Measurements from ENCODE around the gene ELOVL1.

The ELOVL1 gene

DNA sequence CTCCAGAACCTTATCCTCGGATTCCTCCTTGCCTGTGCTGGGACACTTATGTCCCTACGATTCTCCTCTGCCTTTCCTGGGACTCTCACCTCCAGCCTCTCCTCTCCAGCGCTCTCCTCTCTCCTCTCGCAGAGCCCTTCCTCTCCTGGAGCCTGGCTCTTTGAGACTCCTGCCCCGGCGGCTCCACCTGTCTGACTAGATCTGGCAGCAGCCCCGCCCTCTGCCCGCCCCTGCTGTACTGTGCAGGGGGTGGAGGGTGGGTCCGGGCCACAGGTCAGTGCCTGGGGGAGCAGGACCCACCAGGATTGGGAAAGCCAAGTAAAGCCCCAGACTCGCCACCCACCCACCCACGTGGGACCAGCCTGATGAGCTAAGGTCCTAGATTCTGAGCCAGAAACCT is 1.6 kb downstream of the ELOVL1 start:
- POLR2A ChIA-PET = interaction anchor here (0.6 to 2.0 kb wide), 2 partner anchors 8 to 76 kb away, joined by 6 to 13 read pairs; partner anchors contain the start of gene CDC20

DNA sequence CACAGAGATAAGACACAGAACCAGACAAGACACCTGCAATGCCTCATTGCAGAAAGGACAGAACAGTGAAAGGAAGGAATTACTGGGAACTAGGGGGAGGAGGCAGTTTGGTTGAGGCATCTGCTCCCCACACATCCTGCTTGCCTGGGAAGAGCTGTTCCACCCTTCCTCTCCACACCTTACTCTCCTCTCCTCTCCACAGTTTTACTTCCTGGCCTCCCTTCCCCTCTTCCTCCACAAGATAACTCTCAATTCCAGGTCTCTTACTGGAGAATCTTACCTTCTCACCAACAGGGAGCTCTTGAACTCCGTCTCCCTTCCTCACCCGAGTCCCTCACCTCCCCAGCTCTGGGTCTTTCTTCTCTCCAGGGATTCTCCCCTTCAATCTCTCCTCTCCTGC is 2.1 kb downstream of the ELOVL1 start:
- TF ChIP-seq, protein P1, sequence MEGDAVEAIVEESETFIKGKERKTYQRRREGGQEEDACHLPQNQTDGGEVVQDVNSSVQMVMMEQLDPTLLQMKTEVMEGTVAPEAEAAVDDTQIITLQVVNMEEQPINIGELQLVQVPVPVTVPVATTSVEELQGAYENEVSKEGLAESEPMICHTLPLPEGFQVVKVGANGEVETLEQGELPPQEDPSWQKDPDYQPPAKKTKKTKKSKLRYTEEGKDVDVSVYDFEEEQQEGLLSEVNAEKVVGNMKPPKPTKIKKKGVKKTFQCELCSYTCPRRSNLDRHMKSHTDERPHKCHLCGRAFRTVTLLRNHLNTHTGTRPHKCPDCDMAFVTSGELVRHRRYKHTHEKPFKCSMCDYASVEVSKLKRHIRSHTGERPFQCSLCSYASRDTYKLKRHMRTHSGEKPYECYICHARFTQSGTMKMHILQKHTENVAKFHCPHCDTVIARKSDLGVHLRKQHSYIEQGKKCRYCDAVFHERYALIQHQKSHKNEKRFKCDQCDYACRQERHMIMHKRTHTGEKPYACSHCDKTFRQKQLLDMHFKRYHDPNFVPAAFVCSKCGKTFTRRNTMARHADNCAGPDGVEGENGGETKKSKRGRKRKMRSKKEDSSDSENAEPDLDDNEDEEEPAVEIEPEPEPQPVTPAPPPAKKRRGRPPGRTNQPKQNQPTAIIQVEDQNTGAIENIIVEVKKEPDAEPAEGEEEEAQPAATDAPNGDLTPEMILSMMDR (IDR thresholded peaks at IDR 0.05; ENCODE audit: control extremely low read depth, extremely low read depth, low read depth, missing control alignments) = no peak
- POLR2A ChIA-PET = no interaction called here
- CTCF ChIA-PET = no interaction called here
- DNase-seq (ENCODE audit: extremely low spot score) = no peak

More for the DNA sequence above, 1.6 kb downstream of the ELOVL1 start:
- CTCF ChIA-PET = interaction anchor here (2.7 kb wide), 1 partner anchor 8 kb away, joined by 11 read pairs; the partner anchor contains the start of gene CDC20
- TF ChIP-seq, protein P1 (IDR thresholded peaks at IDR 0.05; ENCODE audit: control extremely low read depth, extremely low read depth, low read depth, missing control alignments) = no peak
- DNase-seq (ENCODE audit: extremely low spot score) = no peak

DNA sequence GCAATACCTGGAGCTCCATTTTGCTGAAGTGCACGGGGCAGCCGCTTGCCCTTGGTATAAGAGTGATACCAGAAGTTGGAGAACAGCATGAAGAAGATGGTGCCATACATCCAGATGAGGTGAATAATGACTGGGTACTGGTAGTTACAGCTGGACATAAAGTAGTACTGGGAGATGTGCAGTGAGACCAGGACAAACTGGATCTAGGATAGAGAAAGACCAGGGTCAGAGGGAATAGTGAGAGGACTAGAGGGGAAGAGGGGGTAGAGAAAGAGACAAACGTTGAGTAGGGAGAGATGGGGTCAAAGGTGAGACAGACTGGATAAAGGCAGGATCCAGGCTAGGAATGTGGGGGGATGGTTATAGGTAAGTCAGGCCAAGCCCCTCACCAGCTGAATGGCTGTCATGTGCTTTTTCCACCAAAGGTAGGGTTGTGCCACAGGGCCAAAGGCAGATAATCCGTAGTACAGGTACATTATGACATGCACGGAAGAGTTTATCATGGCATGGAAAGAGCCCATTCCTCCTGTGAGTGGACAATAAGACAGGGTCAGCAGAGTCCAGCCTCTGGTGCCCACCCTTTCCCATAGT is 3.8 kb downstream of the ELOVL1 start:
- no peak for DNase-seq (ENCODE audit: extremely low spot score)
- ChIA-PET CTCF (no interaction called here), POLR2A (no interaction called here)
- TF ChIP-seq, protein P1 (IDR thresholded peaks at IDR 0.05; ENCODE audit: control extremely low read depth, extremely low read depth, low read depth, missing control alignments) = no peak

DNA sequence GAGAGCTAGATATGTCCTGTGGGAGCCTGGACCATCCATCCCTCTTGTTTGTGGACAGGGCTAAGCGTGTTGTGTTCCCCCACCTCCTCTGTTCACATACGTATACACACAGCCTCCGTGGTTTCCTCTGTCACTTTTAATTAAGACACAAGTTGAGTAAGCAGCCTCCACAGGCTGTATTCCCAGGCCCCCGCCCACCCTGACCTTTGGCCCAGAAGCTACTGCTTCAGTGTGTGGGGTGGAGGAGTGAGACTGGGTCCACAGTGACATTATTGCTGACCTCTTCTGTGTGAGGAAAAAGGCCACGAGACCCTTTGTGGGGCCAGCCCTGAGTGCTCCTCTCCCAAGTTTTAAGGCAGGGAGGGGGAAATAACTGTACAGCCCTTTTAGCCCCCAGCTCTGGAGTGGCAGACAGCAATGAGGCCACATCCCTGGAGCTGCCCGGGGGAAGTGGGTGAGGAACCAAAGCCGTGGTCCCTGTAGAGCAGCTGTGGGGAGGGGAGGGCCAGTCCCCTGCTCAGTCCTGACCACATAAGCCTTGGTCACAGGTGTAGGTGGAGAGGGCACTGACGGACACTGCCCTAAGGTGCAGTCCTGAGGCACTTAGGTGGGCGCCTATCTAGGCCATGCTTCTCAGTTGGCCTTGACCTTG is 4.4 kb downstream of the ELOVL1 start:
- ChIA-PET CTCF (no interaction called here), POLR2A (no interaction called here)
- TF ChIP-seq, protein P1 (IDR thresholded peaks at IDR 0.05; ENCODE audit: control extremely low read depth, extremely low read depth, low read depth, missing control alignments) = no peak
- no peak for DNase-seq (ENCODE audit: extremely low spot score)

DNA sequence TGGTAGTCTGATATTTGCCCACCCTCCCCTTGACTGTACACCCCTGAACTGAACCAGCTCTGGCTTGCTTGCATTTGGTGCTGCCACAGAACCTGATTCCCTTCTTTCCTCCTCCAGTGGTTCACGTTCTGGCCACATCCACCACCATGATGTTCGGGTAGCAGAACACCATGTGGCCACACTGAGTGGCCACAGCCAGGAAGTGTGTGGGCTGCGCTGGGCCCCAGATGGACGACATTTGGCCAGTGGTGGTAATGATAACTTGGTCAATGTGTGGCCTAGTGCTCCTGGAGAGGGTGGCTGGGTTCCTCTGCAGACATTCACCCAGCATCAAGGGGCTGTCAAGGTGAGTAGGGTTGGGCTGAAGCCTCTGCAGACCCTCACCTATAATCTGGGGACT is 7.2 kb downstream of the ELOVL1 start:
- ChIA-PET CTCF (interaction anchor here (0.8 to 1.0 kb wide), 2 partner anchors 8 to 134 kb away, joined by 3 to 4 read pairs; partner anchors contain the start of gene ELOVL1), POLR2A (no interaction called here)
- TF ChIP-seq, protein P1 (IDR thresholded peaks at IDR 0.05; ENCODE audit: control extremely low read depth, extremely low read depth, low read depth, missing control alignments) = no peak
- no peak for DNase-seq (ENCODE audit: extremely low spot score)

DNA sequence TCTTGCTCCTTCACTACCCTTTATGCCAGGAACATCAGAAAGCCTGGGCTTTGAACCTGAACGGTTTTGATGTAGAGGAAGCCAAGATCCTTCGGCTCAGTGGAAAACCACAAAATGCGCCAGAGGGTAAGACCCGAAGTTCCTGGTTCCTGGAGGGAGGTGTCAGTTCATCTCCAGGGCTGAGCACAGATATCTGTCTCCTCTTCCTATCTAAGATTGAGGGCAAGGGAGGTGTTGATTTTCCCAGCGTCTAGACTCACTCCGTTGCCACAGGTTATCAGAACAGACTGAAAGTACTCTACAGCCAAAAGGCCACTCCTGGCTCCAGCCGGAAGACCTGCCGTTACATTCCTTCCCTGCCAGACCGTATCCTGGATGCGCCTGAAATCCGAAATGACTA is 8.1 kb downstream of the ELOVL1 start:
- DNase-seq (ENCODE audit: extremely low spot score) = no peak
- ChIA-PET POLR2A (no interaction called here), CTCF (interaction anchor here (1.0 kb wide), 1 partner anchor 8 kb away, joined by 3 read pairs; the partner anchor contains the start of gene ELOVL1)
- TF ChIP-seq, protein P1 (IDR thresholded peaks at IDR 0.05; ENCODE audit: control extremely low read depth, extremely low read depth, low read depth, missing control alignments) = no peak
